Neural progenitor cell (in vitro differentiated cells): ENCODE measurements around the gene F7. TPM values are rescaled to one million over a fixed set of nuclear protein-coding genes. Genes with fewer than 3 reads are reported as not detected.

Experiments used
- DNase-seq: peaks from one replicate; pipeline ENCODE4 v3.0.0-alpha.2; 2016; ENCODE audit warnings: low spot score
- H2AFZ ChIP-seq: fragments of 200-600 bp; sonication (generic); replicated peaks from 2 replicates; pipeline ENCODE4 v1.6.1; 2016; ENCODE audit warnings: antibody characterized with exemption
- H3F3A ChIP-seq: fragments of 200-600 bp; sonication (generic); 2 replicates; pipeline ENCODE4 v1.6.1; 2016; ENCODE audit warnings: antibody characterized with exemption, low read depth
- H3K27ac ChIP-seq: fragments of 200-600 bp; sonication (generic); 2 replicates; pipeline ENCODE4 v1.5.1; 2016; ENCODE audit warnings: mild to moderate bottlenecking
- H3K27me3 ChIP-seq: fragments of 200-600 bp; sonication (generic); 2 replicates; pipeline ENCODE4 v1.6.1; 2016; ENCODE audit warnings: mild to moderate bottlenecking, moderate library complexity
- H3K36me3 ChIP-seq: fragments of 200-600 bp; sonication (generic); 2 replicates; pipeline ENCODE4 v1.5.1; 2016
- H3K4me1 ChIP-seq: fragments of 200-600 bp; sonication (generic); 2 replicates; pipeline ENCODE4 v1.6.1; 2016; ENCODE audit warnings: mixed run types
- H3K4me2 ChIP-seq: fragments of 200-600 bp; sonication (generic); 2 replicates; pipeline ENCODE4 v1.6.1; 2016
- H3K4me3 ChIP-seq: fragments of 200-600 bp; sonication (generic); 2 replicates; pipeline ENCODE4 v1.5.1; 2016
- H3K79me2 ChIP-seq: fragments of 200-600 bp; sonication (generic); 2 replicates; pipeline ENCODE4 v1.6.1; 2016; ENCODE audit warnings: low read depth
- H3K9ac ChIP-seq: fragments of 200-600 bp; sonication (generic); 2 replicates; pipeline ENCODE4 v1.6.1; 2016
- H3K9me3 ChIP-seq: fragments of 200-600 bp; sonication (generic); 2 replicates; pipeline ENCODE4 v1.5.1; 2016; ENCODE audit warnings: low read depth
- H4K20me1 ChIP-seq: fragments of 200-600 bp; sonication (generic); 2 replicates; pipeline ENCODE4 v1.6.1; 2016; ENCODE audit warnings: low read depth
- H3K27ac Mint-ChIP-seq: 3 replicates; pipeline ENCODE4 v1.8.0; 2021; ENCODE audit warnings: mixed read lengths
- H3K27me3 Mint-ChIP-seq: 2 replicates; pipeline ENCODE4 v1.8.0; 2022; ENCODE audit warnings: low read depth, mild to moderate bottlenecking, inconsistent platforms, moderate library complexity, mixed read lengths; ENCODE audit not compliant: insufficient read depth
- H3K36me3 Mint-ChIP-seq: 3 replicates; pipeline ENCODE4 v1.8.0; 2021; ENCODE audit warnings: mixed read lengths
- H3K4me1 Mint-ChIP-seq: 3 replicates; pipeline ENCODE4 v1.8.0; 2021; ENCODE audit warnings: mixed read lengths
- H3K4me3 Mint-ChIP-seq: 3 replicates; pipeline ENCODE4 v1.8.0; 2021; ENCODE audit warnings: mild to moderate bottlenecking, moderate library complexity, mixed read lengths
- H3K9me3 Mint-ChIP-seq: 3 replicates; pipeline ENCODE4 v1.8.0; 2020; ENCODE audit warnings: mixed read lengths
- EZH2 ChIP-seq: fragments of 200-600 bp; sonication (generic); IDR thresholded peaks from 2 replicates; pipeline ENCODE4 v1.6.1; 2017; ENCODE audit warnings: antibody characterized with exemption, mild to moderate bottlenecking, moderate library complexity
- EZH2phosphoT487 ChIP-seq: fragments of 200-600 bp; sonication (generic); IDR thresholded peaks from 2 replicates; pipeline ENCODE4 v1.6.1; 2017; ENCODE audit warnings: antibody characterized with exemption
- total RNA-seq: library from RNA; depleted of rRNA; stranded (reverse); fragments of >200 nt; gene quantifications from 2 replicates; pipeline ENCODE4 v1.2.3, GENCODE V29; 2015; ENCODE audit warnings: low replicate concordance
- TF ChIP-seq, protein P1 (sequence below): fragments of 200-600 bp; sonication (generic); IDR thresholded peaks from 2 replicates; pipeline ENCODE4 v1.5.1; 2017; ENCODE audit warnings: antibody characterized with exemption, mild to moderate bottlenecking

F7 gene
- total RNA-seq, 1 donor from 2014 or later: not detected

DNA sequence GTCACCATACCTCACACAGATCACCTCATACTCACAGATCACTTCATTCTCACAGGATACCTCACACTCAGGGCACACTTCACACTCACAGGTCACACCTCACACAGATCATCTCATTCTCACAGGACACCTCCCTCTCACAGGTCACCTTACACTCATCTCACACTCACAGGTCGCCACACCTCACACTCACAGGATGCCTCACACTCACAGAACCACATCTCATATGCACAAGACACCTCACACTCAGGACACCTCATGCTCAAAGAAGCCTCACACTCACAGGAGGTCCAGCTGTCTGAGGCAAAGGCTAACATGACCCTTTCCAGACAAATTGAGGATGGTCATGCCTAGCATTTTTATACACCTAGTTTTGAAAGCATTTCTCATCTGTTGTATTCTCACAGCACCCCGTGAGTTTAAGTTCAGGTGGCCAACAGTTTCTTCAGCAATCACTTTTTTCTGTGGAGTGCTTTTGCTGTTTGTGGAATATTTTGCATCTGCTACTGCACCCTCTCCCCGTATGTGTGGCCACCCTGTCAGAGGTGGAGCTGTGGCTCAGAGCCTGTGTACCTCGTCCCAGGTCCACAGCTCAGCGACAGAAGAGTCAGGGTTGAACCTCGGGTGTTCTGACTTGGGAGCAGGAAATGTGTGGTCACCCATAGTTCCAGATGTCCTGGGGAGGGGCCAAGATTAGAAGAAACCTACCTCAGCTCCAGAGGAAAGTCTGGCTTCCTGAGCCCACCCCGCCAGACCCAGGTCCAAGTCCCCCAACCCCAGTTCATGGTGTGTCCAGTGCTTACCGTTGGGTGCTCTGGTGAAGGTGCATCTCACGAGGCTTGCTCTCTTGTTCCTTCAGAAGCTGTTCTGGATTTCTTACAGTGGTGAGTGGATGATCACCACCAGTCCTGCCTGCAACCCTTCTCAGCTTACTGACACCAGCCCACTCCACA lies 7.6 kb downstream of the F7 start:
- no peaks in the 10 kb centered on the region for H3K36me3 ChIP-seq
- no peaks in the 10 kb centered on the region for H3F3A ChIP-seq
- peaks cover 12% of the 10 kb centered on the region for H3K27me3 Mint-ChIP-seq
- no peaks in the 10 kb centered on the region for H3K36me3 Mint-ChIP-seq
- H3K4me1 Mint-ChIP-seq: peaks cover 3% of the 10 kb centered on the region
- no peaks in the 10 kb centered on the region for H3K9me3 ChIP-seq
- no peak overlapping the region for H3K27ac ChIP-seq
- no peaks in the 10 kb centered on the region for H4K20me1 ChIP-seq
- H3K27ac Mint-ChIP-seq: no peak overlapping the region
- H3K4me3 Mint-ChIP-seq: no peak overlapping the region
- H3K4me3 ChIP-seq: no peak overlapping the region
- TF ChIP-seq EZH2: no peak
- H2AFZ ChIP-seq: no peak overlapping the region
- no peak overlapping the region for H3K9ac ChIP-seq
- H3K4me2 ChIP-seq: no peak overlapping the region
- DNase-seq: no peak
- H3K9me3 Mint-ChIP-seq: peaks cover 4% of the 10 kb centered on the region
- peaks cover 22% of the 10 kb centered on the region for H3K27me3 ChIP-seq
- H3K4me1 ChIP-seq: no peaks in the 10 kb centered on the region
- no peaks in the 10 kb centered on the region for H3K79me2 ChIP-seq

DNA sequence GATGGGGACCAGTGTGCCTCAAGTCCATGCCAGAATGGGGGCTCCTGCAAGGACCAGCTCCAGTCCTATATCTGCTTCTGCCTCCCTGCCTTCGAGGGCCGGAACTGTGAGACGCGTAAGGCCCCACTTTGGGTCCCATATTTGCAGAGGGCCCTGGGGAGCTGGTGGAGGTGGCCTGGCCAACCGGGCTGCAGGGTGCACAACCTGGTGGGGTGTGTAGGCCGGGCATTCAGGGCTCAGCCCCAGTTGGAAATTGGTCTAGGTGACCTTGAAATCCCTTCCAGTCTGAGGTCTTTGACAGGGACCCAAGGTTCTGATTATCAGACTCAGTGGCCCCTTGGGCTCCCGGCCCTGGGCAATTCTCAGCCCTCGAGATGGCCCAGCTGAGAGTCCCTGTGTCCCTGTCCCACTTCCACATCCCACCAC lies 8.3 kb downstream of the F7 start:
- peaks cover 3% of the 10 kb centered on the region for H3K4me1 Mint-ChIP-seq
- no peak overlapping the region for H2AFZ ChIP-seq
- peaks cover 4% of the 10 kb centered on the region for H3K9me3 Mint-ChIP-seq
- H3K36me3 Mint-ChIP-seq: no peaks in the 10 kb centered on the region
- H3K27ac ChIP-seq: no peak overlapping the region
- no peak overlapping the region for H3K4me2 ChIP-seq
- H3K4me3 ChIP-seq: no peak overlapping the region
- no peaks in the 10 kb centered on the region for H3K36me3 ChIP-seq
- no peaks in the 10 kb centered on the region for H3F3A ChIP-seq
- H3K9ac ChIP-seq: no peak overlapping the region
- TF ChIP-seq EZH2 (no peak), EZH2phosphoT487 (no peak)
- TF ChIP-seq, protein P1, sequence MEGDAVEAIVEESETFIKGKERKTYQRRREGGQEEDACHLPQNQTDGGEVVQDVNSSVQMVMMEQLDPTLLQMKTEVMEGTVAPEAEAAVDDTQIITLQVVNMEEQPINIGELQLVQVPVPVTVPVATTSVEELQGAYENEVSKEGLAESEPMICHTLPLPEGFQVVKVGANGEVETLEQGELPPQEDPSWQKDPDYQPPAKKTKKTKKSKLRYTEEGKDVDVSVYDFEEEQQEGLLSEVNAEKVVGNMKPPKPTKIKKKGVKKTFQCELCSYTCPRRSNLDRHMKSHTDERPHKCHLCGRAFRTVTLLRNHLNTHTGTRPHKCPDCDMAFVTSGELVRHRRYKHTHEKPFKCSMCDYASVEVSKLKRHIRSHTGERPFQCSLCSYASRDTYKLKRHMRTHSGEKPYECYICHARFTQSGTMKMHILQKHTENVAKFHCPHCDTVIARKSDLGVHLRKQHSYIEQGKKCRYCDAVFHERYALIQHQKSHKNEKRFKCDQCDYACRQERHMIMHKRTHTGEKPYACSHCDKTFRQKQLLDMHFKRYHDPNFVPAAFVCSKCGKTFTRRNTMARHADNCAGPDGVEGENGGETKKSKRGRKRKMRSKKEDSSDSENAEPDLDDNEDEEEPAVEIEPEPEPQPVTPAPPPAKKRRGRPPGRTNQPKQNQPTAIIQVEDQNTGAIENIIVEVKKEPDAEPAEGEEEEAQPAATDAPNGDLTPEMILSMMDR: no peak
- no peak for DNase-seq
- H3K4me1 ChIP-seq: no peaks in the 10 kb centered on the region
- H3K9me3 ChIP-seq: no peaks in the 10 kb centered on the region
- no peak overlapping the region for H3K27ac Mint-ChIP-seq
- no peaks in the 10 kb centered on the region for H3K79me2 ChIP-seq
- no peak overlapping the region for H3K4me3 Mint-ChIP-seq
- no peaks in the 10 kb centered on the region for H4K20me1 ChIP-seq
- peaks cover 22% of the 10 kb centered on the region for H3K27me3 ChIP-seq
- H3K27me3 Mint-ChIP-seq: peaks cover 12% of the 10 kb centered on the region

DNA sequence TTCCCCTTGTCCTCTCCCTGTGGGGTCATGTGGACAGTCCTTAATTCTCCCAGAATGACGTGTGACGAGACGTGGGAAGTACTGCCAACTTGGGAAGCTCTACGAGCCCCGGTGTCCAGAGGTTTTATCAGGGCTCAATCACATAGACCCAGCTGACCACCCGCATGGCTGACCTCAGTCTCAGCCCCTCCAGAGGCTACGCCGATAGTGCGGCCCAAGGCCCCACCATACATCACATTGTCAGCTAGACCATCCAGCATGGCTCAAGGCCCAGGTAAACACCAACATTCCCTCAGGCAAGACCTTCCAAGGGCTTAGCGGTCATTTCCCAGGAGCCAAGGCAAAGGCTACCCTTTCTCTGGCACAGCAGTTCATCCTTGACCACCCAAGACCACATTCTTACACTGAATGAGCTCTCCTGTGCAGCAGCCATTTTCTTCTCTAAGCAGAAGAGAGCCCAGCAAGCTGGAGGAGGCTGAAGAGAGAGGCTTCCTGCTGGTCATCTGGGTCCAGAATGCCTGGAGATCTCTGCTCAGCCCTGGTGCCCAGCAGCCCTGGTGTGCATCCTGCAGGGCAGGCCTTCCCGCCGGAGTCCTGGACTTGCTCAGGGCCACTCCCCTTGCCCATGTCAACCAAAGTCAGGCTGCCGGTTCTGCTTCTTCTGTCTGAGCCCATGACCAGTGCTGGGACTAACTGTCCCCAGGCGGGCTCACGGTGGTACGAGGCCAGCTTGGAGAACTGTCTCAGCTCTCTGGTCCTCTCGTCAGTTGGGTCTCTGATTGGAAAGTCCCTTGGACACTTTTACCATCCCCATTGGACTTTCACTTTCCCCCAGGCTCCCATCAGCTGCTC lies 9.1 kb downstream of the F7 start:
- Histone ChIP-seq H3K27me3 (peaks cover 15% of the 10 kb centered on the region), H3F3A (no peaks in the 10 kb centered on the region), H3K4me1 (no peaks in the 10 kb centered on the region), H3K9ac (no peak overlapping the region), H3K4me2 (no peak overlapping the region), H3K9me3 (no peaks in the 10 kb centered on the region), H2AFZ (no peak overlapping the region), H3K36me3 (no peaks in the 10 kb centered on the region), H3K27ac (no peak overlapping the region), H3K4me3 (no peak overlapping the region), H4K20me1 (no peaks in the 10 kb centered on the region), H3K79me2 (no peaks in the 10 kb centered on the region)
- Mint-ChIP-seq H3K4me1 (peaks cover 2% of the 10 kb centered on the region), H3K9me3 (no peaks in the 10 kb centered on the region), H3K36me3 (no peaks in the 10 kb centered on the region), H3K4me3 (no peak overlapping the region), H3K27ac (no peak overlapping the region), H3K27me3 (peaks cover 7% of the 10 kb centered on the region)
- DNase-seq: no peak
- TF ChIP-seq, protein P1: no peak
- TF ChIP-seq EZH2phosphoT487 (no peak), EZH2 (no peak)
